RWPE1 (cell line): ENCODE data around the gene PDZD2.

Experiments
- CTCF ChIA-PET: fragments of 350-600 bp; sonication (Branson Sonifier 250); formaldehyde crosslinking; extraction: SDS; loops from one replicate; lab custom pipeline; 2021; lab: Yijun Ruan, JAX
- POLR2A ChIA-PET: fragments of 400-600 bp; formaldehyde crosslinking; extraction: SDS; loops from one replicate; lab custom pipeline; 2020; ENCODE audit warnings: antibody characterized with exemption; ENCODE audit not compliant: low non-redundant PET; lab: Yijun Ruan, JAX
- DNase-seq: peaks from one replicate; pipeline ENCODE4 v3.0.0; 2012; ENCODE audit warnings: low spot score
- H3K27ac ChIP-seq: fragments of 450-650 bp; 2 replicates; pipeline ENCODE4 v1.5.1; 2017
- TF ChIP-seq, protein P1 (sequence below): fragments of 450-650 bp; conservative IDR thresholded peaks from 2 replicates; pipeline ENCODE4 v1.5.1; 2017; ENCODE audit warnings: low read depth, mild to moderate bottlenecking

Gene PDZD2

DNA sequence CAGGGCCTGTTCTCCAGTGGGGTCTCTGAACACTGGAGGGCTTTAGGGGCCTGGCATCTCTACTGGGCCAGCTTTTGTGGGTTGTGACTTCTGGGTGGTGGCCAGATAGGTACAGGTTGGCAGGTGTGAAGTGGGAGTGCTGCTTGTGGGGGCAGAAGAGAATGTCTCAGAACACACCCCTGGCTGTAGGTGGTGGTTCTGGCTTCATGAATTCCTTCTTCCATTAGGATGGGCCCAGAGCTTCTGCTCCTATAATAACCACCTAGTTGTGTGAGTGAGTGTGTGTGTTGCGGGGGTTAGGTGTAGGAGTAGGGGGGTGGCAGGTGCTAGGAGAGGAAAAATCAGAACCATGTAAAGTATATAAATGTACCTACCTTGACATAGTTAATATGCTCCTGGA, 1.6 kb downstream of the PDZD2 start:
- DNase-seq: no peak
- H3K27ac ChIP-seq: no peak overlapping the region
- CTCF ChIA-PET: interaction anchor here (0.6 to 1.0 kb wide), 2 partner anchors 169 to 1270 kb away, joined by 3 to 4 read pairs; no protein-coding TSS in a partner anchor
- TF ChIP-seq, protein P1, sequence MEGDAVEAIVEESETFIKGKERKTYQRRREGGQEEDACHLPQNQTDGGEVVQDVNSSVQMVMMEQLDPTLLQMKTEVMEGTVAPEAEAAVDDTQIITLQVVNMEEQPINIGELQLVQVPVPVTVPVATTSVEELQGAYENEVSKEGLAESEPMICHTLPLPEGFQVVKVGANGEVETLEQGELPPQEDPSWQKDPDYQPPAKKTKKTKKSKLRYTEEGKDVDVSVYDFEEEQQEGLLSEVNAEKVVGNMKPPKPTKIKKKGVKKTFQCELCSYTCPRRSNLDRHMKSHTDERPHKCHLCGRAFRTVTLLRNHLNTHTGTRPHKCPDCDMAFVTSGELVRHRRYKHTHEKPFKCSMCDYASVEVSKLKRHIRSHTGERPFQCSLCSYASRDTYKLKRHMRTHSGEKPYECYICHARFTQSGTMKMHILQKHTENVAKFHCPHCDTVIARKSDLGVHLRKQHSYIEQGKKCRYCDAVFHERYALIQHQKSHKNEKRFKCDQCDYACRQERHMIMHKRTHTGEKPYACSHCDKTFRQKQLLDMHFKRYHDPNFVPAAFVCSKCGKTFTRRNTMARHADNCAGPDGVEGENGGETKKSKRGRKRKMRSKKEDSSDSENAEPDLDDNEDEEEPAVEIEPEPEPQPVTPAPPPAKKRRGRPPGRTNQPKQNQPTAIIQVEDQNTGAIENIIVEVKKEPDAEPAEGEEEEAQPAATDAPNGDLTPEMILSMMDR: no peak
- POLR2A ChIA-PET: no interaction called here

DNA sequence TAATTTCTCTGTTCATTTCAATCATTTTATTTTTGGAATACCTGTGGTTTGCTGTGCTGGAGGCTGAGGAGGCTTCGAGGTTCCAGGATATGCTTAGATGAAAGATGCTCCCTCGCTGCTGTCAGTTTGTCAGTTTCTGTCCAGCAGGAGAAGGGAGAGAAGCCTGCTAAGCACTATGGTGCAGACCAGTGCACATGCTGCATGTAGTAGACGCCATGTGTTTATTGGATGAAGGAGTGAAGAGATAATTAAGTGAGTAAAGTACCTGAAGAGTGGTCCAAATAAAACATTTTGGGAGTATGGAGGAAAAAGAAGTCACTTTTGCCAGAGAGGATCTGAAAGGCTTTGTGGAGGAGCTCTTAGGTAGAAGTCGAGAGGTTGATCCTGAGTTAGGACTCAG, 2.1 kb downstream of the PDZD2 start:
- POLR2A ChIA-PET: no interaction called here
- TF ChIP-seq, protein P1: no peak

DNA sequence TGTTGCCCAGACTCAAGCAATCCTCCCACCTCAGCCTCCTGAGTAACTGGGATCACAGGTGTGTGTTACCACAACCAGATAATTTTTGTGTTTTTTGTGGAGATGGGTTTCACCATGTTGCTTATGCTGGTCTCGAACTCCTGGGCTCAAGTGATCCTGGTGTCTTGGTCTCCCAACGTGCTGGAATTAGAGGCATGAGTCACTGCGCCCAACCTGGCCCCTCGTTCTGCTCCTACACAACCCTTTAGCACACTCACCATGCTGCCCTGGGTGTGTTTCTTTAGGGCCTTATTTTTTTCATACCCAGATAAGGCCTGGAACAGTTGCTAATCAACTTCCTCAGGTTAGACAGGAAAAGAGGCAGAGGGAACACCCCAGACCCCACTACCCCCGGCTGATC, 2.6 kb downstream of the PDZD2 start:
- POLR2A ChIA-PET: no interaction called here
- DNase-seq: no peak
- CTCF ChIA-PET: no interaction called here
- TF ChIP-seq, protein P1: no peak
- H3K27ac ChIP-seq: no peak overlapping the region

More for the DNA sequence above, 2.1 kb downstream of the PDZD2 start:
- DNase-seq: no peak
- CTCF ChIA-PET: interaction anchor here (1.0 kb wide), 1 partner anchor 168 kb away, joined by 3 read pairs; no protein-coding TSS in a partner anchor
- no peak overlapping the region for H3K27ac ChIP-seq

DNA sequence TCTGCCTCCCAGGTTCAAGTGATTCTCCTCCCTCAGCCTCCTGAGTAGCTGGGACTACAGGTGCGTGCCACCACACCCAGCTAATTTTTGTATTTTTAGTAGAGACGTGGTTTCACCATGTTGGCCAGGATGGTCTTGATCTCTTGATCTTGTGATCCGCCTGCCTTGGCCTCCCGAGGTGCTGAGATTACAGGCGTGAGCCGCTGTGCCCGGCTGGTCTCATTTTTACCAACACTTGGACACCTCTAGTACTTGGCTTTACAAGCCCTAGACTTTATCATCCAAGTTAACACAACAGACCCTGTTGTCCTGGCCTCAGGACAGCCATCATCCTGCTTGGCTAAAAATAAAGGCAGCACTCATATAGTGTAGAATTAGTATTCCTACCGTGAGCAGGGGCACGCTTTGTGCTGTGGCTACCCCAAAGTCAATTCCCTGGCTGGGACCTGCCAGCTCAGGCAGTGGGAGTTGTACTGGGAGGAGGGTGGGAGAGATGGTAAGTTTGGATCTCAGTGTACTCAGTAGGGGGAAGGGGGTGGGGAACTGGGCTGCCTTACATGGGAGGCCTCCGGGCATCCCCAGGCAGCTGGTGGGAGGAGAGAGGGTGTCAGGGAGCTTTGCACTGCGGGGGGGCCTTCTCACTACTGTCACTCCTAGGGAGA, 6.6 kb downstream of the PDZD2 start:
- TF ChIP-seq, protein P1: no peak
- no peak overlapping the region for H3K27ac ChIP-seq
- ChIA-PET POLR2A (no interaction called here), CTCF (no interaction called here)
- no peak for DNase-seq

DNA sequence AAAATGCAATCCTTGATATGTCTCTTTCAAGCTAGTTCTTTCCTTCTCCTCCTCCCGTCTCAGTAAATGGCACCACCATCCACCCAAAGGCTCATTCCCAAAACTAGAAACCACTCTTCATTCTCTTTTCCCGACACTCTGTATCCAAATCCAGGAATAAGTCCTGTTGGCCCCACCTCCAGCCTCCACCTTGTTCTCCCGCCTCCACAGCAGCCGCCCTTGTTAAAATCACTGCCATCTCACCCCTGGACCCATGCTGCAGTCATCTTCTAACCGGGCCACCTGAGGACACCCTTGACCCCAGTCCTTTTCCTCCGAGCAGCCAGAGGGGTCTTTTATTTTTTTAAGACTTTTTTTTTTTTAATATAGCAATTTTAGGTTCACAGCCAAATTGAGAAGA, 9.4 kb downstream of the PDZD2 start:
- no peak for DNase-seq
- TF ChIP-seq, protein P1: no peak
- H3K27ac ChIP-seq: no peak overlapping the region
- ChIA-PET POLR2A (no interaction called here), CTCF (interaction anchor here (0.6 kb wide), 1 partner anchor 273 kb away, joined by 4 read pairs; no protein-coding TSS in a partner anchor)

DNA sequence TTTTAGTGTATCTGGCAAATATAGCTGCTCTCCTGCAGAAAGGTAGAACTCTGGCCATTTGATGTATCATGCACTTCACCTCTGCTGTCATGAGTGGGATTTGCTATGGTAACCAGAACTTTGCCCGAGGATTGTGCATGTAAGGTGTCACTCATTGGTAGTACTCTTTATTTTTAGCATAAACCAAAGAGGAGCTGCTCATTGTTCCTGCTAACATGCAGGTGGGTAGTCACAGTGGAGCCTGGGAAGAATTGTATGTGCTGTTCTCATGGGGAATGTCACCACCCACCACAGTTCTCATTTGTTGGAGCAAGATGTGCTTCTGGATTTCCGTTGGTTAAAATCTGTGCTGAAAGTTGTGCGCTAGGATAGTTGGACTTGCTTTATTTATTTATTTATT, 12.3 kb downstream of the PDZD2 start:
- no peak for DNase-seq
- TF ChIP-seq, protein P1: no peak
- no peak overlapping the region for H3K27ac ChIP-seq
- ChIA-PET POLR2A (no interaction called here), CTCF (interaction anchor here (0.6 kb wide), 1 partner anchor 24 kb away, joined by 4 read pairs; no protein-coding TSS in a partner anchor)
